ENCODE measurements around the gene NRP2.

- TF ChIP-seq, protein P1, sequence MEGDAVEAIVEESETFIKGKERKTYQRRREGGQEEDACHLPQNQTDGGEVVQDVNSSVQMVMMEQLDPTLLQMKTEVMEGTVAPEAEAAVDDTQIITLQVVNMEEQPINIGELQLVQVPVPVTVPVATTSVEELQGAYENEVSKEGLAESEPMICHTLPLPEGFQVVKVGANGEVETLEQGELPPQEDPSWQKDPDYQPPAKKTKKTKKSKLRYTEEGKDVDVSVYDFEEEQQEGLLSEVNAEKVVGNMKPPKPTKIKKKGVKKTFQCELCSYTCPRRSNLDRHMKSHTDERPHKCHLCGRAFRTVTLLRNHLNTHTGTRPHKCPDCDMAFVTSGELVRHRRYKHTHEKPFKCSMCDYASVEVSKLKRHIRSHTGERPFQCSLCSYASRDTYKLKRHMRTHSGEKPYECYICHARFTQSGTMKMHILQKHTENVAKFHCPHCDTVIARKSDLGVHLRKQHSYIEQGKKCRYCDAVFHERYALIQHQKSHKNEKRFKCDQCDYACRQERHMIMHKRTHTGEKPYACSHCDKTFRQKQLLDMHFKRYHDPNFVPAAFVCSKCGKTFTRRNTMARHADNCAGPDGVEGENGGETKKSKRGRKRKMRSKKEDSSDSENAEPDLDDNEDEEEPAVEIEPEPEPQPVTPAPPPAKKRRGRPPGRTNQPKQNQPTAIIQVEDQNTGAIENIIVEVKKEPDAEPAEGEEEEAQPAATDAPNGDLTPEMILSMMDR (IDR thresholded peaks at IDR 0.05) = no peak
- TF ChIP-seq POLR2A (IDR thresholded peaks at IDR 0.05) = no peak
Observed at GRCh38 chr2:205778356-205778755, 96.1 kb downstream of the NRP2 start.

All from transverse colon (tissue), 3 donors.